GM21737 (cell line): ENCODE results near the gene UGT1A5.
"Not testable (repeated sequence)": the region's sequence is repeated elsewhere in the genome, so short reads cannot be mapped to it uniquely, and the experiment has no call there.

Source experiments
- ATAC-seq: cut with Tn5 transposase; IDR thresholded peaks from one replicate; pipeline ENCODE4 v1.9.1; 2021; ENCODE audit warnings: mild to moderate bottlenecking, moderate library complexity; ENCODE audit not compliant: unreplicated experiment

Gene UGT1A5

GRCh38 chr2:233745073-233745755 is 32.5 kb downstream of the UGT1A5 start:
- no peak for ATAC-seq

DNA sequence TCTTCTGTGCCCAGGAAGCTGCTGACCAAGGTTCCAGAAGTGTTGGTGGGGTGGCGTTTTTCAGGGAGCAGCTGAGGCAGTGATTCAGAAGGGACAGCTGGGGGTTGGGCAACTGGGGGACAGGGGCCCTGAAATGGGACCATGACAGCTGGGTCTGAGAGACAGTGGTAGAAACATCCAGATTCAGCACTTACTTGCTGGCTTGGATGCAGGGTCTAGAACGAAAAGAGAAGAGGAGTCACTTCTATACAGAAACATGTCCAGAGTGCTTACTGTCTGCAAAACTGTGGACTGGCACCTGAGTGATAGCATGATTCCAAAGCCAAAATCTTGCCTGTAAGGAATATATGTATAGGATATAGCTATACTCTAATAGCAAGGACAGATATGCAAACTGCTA is 33.1 kb downstream of the UGT1A5 start:
- not testable (repeated sequence) for ATAC-seq

DNA sequence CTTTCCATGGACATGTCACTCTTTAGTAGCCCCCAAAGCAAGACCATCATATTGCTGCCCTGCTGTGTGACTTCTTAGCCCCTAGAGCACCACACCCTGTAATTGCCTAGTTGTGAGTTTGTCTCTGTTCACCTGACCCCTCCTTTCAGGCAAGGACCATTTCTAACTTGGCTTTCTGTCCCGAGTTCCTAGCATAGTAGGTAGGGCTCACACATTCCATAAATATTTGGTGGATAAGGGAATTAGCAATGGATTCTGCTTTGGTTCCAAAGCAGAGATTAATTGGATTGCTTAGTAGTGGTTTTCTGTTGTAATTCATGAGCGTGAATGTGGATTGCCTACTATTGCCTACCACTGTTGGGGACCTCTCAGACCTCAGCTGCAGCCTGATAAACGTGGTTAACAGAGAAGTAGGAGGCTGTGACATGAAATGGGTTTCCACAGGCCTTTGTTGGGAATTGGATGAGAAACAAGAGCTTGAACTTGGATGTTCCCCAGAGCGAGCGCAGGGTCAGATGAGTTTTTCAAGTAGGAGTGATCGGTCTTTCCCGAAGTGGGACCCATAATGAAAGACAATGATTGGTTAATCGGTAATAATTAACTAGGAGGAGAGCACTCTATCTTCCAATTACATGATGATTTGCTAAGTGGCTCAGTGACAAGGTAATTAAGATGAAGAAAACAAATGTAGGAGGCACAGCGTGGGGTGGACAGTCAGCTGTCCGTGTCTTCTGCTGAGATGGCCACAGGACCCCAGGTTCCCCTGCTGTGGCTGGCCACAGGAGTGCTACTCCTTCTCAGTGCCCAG is 34.0 kb downstream of the UGT1A5 start:
- no peak for ATAC-seq

DNA sequence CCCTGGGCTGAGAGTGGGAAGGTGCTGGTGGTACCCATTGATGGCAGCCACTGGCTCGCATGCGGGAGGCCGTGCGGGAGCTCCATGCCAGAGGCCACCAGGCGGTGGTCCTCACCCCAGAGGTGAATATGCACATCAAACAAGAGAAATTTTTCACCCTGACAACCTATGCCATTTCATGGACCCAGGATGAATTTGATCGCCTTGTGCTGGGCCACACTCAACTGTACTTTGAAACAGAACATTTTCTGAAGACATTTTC is 34.5 kb downstream of the UGT1A5 start:
- no peak for ATAC-seq

- ATAC-seq = not testable (repeated sequence)
Measured at GRCh38 chr2:233750689-233751088, 38.0 kb downstream of the UGT1A5 start.

DNA sequence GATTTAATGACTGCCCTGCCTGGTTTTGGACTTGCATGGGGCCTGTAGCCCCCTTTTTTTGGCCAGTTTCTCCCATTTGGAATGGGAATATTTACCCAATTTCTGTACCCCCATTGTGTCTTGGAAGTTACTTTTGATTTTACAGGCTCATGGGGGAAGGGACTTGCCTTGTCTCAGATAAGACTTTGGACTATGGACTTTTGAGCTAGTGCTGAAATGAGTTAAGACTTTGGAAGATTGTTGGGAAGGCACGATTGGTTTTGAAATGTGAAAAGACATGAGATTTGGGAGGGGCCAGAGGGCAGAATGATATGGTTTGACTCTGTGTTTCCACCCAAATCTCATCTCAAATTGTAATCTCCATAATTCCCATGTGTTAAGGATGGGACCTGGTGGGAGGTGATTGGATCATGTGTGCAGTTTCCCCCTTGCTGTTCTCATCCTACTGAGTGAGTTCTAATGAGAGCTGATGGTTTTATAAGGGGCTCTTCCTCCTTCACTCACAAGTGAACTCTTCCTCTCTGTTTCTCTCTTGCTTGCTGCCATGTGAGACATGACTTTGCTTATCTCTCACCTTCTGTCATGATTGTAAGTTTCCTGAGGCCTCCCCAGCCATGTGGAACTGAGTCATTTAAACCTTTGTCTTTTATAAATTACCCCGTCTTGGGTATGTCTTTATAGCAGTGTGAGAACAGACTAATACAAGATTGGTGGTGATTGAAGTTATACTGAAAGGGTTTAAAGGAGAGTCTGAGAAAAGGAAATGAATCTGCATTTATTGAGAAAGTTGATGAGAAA is 38.7 kb downstream of the UGT1A5 start:
- ATAC-seq = not testable (repeated sequence)

DNA sequence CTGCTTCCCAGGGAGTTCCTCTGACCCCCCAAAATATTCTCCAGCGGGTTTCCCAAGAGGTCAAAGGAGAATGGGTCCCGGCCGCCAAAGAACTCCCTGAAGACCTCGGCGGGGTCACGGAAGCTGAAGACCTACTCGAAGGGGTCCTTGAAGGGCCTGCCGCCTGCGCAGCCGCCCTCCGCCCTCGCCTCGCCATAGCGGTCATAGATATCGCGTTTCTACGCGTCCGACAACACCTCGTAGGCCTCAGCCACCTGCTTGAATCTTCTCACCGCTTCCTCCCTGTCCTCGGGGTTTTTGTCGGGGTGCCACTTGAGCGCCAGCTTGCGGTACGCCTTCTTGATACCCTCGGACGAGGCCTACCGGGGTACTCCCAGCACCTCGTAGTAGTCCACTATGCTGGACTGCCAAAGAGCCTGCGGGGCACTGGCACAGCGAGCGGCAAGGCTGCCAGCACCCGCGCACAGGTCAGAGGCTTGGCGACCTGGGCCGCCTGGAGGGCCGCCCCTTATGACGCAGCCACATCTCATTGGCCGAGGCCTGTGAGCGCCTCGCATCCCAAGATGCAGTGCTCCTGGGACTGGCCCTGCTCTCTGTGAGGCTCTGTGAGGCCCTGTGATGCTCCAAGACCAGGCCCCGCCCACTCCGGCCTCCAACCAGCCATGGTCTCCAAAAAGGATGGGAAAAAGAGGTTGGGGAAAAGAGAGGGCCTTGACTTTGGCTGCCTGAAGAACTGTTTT is 42.3 kb downstream of the UGT1A5 start:
- ATAC-seq = no peak

GRCh38 chr2:233756429-233757081 is 43.8 kb downstream of the UGT1A5 start:
- no peak for ATAC-seq

GRCh38 chr2:233758141-233758540 is 45.4 kb downstream of the UGT1A5 start:
- ATAC-seq = no peak

GRCh38 chr2:233758849-233759248 is 46.1 kb downstream of the UGT1A5 start:
- ATAC-seq = no peak

GRCh38 chr2:233760043-233760442 is 47.3 kb downstream of the UGT1A5 start, which contains the start of gene UGT1A1:
Gene UGT1A1 (plus strand): TSS chr2:233760270. CDS start chr2:233760288, 18 bp downstream.
- no peak for ATAC-seq

DNA sequence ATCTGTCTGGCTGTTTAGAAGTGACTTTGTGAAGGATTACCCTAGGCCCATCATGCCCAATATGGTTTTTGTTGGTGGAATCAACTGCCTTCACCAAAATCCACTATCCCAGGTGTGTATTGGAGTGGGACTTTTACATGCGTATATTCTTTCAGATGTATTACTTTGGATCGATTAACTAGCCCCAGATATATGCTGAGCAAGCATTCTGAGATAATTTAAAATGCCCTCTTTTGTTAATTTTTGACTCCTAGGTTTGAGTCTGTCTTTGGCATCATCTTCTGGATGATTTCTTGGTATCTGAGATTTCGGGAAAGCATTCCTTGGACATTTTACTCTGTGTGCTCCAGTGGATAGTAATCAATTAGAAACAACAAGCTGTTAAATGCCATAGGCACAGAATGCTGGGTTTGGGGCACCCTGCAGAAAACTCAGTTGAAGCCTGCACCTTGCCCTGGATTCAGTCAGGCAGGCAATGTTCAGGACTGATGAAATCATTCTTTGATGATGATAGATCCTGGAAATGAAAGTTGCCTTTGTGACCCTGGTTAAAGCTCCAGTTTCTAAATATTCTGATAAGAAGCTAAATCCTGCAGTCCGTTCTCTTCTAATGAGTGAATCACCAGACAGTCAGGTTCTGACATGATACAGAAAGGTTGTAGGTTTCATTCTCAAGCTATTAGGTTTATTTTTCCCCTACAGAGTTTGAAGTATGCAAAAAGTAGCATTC is 48.5 kb downstream of the UGT1A5 start:
- no peak for ATAC-seq

- ATAC-seq = no peak
Measured at GRCh38 chr2:233764264-233764663, 51.6 kb downstream of the UGT1A5 start.

- ATAC-seq = no peak
Measured at GRCh38 chr2:233764761-233765160, 52.1 kb downstream of the UGT1A5 start.

DNA sequence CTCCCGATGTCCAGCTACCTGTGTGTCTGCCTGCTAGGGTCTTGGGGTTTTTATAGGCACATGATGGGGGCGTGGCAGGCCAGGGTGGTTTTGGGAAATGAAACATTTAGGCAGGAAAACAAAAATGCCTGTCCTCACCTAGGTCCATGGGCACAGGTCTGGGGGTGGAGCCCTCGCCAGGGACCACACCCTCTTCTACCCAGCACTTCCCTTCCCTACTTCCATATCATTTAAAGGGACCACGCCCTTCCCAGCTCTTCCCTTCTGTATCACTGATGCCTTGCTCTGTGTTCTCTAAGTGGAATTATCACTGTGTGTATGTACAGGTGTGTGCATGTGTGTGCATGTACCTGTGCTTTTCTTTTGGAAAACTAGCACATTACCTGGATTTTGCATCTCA is 53.7 kb downstream of the UGT1A5 start:
- ATAC-seq = no peak

GRCh38 chr2:233768076-233768475 is 55.4 kb downstream of the UGT1A5 start:
- ATAC-seq = no peak

DNA sequence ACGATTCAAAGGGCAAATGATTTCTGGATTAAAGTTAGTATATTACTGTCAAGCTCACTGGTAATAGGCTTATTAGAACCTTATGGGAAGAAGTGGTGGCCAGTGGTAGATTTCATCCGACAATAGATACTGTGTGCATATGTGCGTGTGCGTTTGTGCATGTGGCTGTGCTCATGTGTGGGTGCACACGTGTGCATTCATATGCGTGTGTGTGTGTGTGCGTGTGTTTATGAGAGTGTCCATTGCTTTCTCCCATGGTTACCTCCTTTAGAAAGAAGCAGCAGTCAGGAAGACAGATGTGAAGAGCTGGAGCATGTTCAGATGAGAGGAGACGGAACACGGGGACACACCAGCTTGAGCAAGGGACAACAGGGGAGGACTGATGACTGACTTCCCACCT is 56.6 kb downstream of the UGT1A5 start:
- no peak for ATAC-seq

GRCh38 chr2:233772153-233772552 is 59.4 kb downstream of the UGT1A5 start:
- ATAC-seq = no peak

DNA sequence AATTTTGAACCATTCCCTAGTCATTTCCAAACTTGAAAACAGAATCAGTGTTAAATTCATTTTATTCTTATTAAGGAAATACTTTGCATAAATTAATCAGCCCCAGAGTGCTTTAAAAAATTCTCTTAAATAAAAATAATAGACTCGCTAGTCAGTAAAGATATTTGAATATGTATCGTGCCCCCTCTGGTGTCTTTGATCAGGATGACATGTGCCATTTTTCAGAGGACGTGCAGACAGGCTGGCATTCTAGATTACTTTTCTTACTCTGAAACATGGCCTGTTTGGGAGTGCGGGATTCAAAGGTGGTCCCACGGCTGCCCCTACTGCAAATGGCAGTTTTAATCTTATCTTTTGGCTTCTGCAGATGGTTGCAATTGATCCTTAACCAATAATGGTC is 59.9 kb downstream of the UGT1A5 start:
- ATAC-seq = no peak

- no peak for ATAC-seq
Measured at GRCh38 chr2:233773854-233774253, 61.1 kb downstream of the UGT1A5 start.
